Left lobe of liver (tissue), 2 donors: ENCODE measurements around the gene CEP68. TPM values are rescaled to one million over a fixed set of nuclear protein-coding genes. Genes with fewer than 3 reads are reported as not detected.
A peak's percentile ranks its signal among the peaks of the same experiment; 100 is the strongest.

Experiments used
- ATAC-seq: fragments of 200-7000 bp; cut with Tn5 transposase; one replicate; pipeline ENCODE4 v1.9.1; 2020; ENCODE audit warnings: mild to moderate bottlenecking, moderate library complexity
- DNase-seq: peaks from one replicate; pipeline ENCODE4 v3.0.0-alpha.2; 2020; ENCODE audit warnings: low spot score
- total RNA-seq: library from RNA; stranded (reverse); gene quantifications from one replicate; pipeline ENCODE4 v1.2.1, GENCODE V29; 2021
- donor health status: DM: no; HTN: no; CAD: no; lungs with moderate emphysema.
- donor health status: DM: no; HTN: yes; CAD: no.

CEP68 gene
- total RNA-seq, 1 donor from 2014 or later = 2.2 TPM

GRCh38 chr2:65057391-65058052 lies 1.3 kb downstream of the CEP68 start:
- DNase-seq = no peak
- ATAC-seq = no peak

DNA sequence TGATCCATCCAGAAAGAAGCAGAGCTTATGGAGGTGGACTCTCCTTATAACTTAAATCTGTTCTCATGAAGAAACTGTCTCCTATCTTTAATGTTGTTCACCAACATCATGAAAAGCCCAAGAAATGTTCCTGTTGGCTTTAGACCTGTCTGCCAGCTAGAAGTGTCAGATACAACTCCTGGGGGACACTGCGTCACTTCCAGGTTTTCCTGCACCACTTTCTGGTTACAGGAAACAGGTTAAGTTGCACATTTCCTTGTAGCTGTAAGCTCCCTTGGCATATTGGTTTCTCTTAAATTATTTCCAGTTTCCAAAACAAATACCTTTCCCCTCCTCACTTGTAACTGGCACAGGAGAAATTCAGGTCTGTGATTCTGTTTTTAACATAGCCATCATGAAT lies 2.9 kb downstream of the CEP68 start:
- ATAC-seq (no peak), DNase-seq (no peak)

- ATAC-seq (no peak), DNase-seq (no peak)
Observed at GRCh38 chr2:65061146-65061909, 5.1 kb downstream of the CEP68 start.

DNA sequence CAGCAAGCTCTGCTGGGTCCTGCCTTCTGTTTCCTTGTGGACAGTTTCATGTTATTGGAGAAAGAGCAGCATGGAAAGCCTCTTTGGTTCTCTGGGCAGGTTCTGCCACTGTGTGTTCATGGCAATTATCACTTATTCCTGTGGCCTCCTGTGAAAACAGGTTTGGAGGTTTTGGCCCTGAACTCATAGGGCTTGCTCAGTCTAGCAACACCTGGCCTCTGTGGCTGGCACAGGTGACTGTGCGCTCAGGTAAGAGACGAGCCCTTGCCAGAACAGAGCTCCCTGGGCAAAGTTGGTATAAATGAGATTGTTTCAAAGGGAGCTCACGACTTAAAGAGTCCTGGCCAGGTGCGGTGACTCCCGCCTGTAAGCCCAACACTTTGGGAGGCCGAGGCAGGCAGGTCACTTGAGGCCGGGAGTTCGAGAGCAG lies 5.7 kb downstream of the CEP68 start:
- ATAC-seq (no peak), DNase-seq (no peak)

DNA sequence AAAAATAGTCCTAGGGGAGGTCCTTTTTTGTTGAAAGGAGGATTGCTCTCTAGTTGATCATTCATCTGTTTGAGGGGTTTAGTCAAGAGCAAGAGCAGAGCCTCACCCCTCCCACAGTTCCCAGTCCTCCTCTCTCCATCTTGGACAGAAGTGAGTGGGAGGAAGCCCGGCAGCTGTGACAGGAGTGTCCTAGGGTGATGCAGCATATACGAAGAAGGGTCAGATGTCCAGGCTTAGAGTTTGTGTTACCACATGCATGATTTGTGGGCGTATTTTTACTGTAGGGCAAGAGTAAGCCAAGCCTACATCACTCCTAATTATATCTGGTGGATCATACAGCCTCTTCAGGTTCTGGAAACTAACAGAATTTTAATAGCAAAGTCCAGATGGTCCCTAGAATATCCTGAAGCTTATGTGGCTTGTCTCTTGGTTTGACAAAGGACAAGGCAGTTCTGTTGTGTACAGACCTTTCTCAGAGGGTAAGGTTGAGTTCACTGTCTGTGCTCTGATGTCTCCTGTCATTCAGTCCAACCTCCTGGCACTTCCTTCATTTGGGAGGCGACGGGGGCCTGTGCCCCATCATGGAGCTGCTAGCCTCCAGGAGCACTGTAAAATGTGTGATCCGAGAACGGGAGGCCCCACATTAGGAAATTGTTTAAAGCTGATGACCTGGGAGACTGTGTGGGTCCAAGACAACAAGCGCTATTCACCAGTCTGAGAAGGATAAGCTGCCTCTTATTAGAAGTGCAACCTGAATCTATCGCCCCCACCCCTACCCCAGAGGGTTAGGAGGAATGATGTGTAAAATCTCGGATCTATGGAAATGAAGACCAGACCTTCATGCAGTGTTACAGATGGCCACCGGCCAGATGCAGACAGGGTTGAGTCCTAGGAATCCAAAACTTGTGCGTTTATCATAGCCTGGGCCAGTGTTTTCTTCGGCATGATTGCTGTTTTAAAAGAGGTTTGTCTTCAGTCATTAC lies 6.9 kb downstream of the CEP68 start:
- ATAC-seq = no peak
- no peak for DNase-seq

GRCh38 chr2:65064728-65065552 lies 8.7 kb downstream of the CEP68 start:
- no peak for DNase-seq
- ATAC-seq = peak; percentile 84

DNA sequence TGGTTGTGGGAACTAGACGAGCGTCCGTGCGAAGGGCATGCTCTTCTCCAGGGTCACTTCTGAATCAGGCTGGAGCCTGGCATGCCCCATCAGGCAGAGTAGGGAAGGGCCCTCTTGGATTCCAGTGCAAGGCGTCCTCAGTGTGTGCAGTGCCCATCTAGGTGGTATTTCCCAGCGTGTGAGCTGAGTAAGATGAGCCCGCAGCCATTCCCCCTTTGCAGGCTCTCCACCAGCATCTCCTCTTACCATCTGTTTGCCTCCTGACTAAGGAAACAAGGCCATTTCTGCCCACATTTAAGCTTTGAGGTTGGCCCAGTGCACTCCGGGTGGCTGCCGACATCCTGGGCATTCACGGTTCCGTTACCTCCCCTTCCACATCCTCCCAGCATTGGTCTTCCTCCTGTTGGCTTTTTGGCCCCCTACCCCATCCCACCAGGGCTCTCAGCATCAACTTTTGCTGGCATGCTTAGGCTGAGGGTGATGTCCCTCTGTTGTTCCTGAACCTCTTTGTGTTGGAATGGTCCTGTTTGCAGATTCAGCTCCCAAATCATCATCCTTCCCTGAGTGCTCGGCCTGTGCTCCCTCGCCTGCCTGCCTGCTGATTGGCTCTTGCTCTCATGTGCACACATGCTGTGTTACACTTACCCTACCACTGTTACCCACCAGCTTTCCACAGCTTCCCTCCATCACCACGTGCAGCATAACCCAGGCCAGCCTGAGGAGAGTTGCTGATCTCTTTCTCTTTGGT lies 11.8 kb downstream of the CEP68 start:
- ATAC-seq (no peak), DNase-seq (no peak)

- no peak for DNase-seq
- ATAC-seq = no peak
Observed at GRCh38 chr2:65069439-65069824, 13.2 kb downstream of the CEP68 start.

DNA sequence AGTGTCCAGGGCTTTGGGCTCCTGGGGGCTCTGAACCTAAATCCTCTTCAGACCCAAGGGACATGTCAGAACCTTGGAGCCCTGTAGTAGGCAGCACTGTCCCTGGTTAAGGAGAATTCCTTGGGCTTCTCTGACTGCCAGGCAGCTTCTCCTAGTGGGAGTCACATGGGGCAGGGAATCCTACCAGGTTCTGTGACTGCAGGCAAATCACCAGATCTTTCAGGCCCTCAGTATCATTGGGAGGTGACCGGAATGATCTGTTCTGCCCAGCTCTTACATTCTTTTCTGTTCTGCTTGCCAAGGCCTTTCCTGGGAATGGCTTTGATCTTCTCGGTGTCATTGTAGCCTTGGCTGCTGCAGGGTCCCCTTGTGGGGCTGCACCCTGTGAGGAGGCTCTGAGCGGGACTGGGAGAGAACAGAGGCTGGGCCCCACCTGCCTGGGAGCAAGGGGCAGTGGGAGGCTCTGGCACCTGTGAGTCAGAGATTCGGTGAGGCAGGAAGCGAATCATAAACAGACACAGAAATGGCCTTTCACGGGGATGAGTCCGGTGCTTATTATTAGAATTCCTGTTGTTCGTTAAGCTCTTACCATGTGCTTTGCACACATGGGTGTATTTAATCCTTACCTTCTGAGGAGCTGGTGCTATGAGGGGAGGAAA lies 14.1 kb downstream of the CEP68 start:
- DNase-seq (no peak), ATAC-seq (peak; percentile 13)

- DNase-seq (peak; percentile 34), ATAC-seq (no peak)
Observed at GRCh38 chr2:65070856-65071255, 14.6 kb downstream of the CEP68 start.

DNA sequence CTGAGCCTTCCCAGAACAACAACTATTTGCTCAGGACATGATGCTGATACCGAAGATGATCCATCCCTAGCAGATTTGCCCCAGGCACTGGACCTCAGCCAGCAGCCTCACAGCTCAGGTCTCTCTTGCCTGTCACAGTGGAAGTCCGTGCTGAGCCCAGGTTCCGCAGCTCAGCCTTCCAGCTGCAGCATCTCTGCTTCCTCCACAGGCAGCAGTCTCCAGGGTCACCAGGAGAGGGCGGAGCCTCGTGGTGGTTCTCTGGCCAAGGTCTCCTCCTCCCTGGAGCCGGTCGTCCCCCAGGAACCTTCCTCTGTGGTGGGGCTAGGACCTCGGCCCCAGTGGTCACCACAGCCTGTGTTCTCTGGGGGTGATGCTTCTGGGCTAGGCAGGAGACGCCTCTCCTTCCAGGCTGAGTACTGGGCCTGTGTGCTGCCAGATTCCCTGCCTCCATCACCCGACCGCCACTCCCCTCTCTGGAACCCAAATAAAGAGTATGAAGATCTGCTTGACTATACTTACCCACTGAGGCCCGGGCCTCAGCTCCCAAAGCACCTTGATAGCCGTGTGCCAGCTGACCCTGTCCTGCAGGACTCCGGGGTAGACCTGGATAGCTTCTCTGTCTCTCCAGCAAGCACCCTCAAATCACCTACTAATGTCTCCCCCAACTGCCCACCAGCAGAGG lies 15.4 kb downstream of the CEP68 start:
- peak; percentile 50 for DNase-seq
- ATAC-seq = peak; percentile 45

DNA sequence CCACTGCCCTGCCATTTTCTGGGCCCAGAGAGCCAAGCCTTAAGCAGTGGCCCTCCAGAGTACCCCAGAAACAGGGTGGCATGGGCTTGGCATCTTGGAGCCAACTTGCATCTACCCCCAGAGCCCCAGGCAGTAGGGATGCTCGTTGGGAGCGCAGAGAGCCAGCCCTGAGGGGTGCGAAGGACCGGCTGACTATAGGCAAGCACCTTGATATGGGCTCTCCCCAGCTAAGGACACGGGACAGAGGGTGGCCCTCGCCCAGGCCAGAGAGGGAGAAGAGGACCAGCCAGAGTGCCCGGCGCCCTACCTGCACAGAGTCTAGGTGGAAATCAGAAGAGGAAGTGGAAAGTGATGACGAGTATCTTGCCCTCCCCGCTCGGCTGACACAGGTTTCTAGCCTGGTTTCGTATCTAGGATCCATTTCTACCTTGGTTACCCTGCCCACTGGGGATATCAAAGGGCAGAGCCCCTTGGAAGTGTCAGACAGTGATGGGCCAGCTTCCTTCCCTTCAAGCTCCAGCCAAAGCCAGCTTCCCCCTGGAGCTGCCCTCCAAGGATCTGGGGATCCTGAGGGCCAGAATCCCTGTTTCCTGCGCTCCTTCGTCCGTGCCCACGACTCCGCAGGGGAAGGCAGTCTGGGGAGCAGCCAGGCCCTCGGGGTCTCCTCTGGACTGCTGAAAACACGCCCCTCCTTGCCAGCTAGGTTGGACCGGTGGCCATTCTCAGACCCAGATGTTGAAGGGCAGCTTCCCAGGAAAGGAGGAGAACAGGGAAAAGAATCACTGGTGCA lies 16.2 kb downstream of the CEP68 start:
- DNase-seq = peak; percentile 43
- no peak for ATAC-seq

DNA sequence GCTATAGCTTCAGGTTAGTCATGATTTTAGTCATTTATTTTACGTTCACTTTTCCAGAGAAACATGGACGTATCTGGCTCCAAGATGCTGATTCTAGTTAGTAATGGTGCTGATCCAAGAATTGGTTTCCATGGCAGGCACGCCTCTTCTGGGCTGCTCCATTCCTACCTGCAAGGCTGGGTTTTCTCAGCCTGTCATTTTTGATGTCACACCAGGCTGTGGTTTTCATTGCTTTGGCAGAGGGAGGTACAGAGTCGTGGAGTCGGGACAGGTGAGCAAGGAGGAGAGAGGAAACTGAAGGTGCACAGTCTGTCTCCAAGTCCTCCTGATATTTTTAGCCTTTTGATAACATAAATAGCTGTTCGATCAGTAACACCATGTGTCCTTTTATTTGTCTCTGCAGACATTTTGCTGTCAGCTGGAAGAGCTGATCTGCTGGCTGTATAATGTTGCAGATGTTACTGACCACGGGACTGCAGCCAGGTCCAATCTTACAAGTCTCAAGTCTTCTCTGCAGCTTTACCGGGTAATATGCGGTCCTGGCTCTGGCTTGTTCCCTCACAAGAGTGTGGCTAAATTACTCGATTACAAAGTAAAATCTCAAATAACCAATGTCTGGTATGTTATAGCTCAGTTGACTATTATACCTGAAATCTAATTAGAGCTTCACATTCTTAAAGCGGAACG lies 17.8 kb downstream of the CEP68 start:
- ATAC-seq = no peak
- no peak for DNase-seq

GRCh38 chr2:65075176-65075575 lies 19.0 kb downstream of the CEP68 start:
- DNase-seq = peak; percentile 44
- ATAC-seq = peak; percentile 50

DNA sequence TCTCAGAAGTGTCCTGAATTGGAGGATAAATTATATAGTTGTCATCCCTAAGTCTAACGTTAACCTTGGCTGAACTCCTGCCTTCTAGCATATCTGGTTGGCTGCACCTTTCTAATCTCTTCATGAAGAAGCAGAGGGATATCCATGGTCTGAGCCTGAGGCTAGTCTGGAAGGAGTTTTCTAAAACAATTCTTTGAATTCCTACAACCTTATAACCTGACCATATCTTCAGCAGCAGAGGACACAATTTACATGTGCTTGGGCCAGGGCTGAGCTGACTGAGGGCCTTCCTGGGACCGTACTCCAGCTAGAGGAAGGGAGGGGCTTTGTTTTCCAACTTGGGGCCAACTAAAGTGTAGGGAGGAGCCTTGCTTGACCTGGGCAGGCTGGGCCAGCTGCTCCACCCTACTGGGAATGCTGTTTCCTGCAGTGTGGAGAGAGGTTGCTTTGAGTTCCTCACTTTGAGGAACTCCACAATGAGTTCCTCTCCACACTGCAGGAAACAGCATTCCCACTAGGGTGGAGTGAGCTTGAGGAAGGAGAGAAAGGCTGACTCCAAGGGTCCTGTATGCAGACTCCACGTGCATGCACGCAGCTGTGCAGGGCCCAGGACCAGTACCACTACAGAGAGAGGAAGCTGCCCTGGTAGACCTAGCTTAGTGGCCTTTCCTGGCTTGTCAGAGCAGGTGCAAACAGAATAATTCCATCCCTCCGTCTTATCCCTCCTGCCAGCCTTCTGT lies 19.6 kb downstream of the CEP68 start:
- peak; percentile 67 for ATAC-seq
- peak; percentile 45 for DNase-seq

DNA sequence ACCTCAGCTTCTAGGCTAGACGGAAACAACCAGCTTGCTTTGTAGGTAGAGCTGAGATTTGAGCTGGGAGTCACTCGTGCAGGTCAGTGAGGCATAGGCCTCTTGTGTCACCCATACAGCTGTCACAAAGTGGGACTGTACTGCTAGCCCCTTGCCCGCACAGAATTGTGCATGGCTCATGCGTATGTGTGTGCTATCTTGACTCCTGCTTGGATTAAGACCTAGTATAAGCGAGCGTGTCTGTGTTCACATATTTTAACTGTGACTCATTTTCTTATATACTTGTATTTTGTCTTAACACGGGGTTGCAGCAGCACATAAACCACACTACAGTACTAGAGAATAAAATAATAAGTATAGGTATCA lies 20.1 kb downstream of the CEP68 start:
- ATAC-seq (no peak), DNase-seq (no peak)

DNA sequence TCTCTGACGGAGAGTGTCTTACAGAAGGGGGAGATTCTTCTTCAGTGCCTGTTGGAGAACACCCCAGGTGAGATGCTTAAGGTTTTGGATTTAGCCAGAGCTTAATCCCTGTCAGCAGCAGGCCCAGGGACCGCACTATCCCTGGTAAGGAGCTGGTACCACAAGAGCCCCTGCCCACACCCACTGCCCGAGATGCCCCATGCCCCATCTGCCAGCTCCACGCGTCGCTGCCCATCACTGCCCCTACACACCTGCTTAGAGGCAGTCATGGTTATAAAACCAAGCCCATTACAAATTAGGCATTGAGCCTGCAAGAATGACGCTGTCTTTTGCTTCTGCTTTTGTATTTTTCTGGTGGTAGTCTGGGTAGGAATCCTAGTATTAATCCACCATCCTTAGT lies 21.7 kb downstream of the CEP68 start:
- DNase-seq (peak; percentile 40), ATAC-seq (no peak)
